Breast epithelium (tissue), 4 donors: ENCODE data around the gene DBI. TPM values are rescaled to one million over a fixed set of nuclear protein-coding genes. Genes with fewer than 3 reads are reported as not detected.

ENCODE experiments used
- DNase-seq, 2 donors: peaks; one replicate each; pipeline ENCODE4 v3.0.0-alpha.2; 2019; ENCODE audit warnings: low spot score in 2 of 2
- H3K27ac ChIP-seq, 2 donors: fragments of 200-600 bp; sonication (generic) in 1 of 2; one replicate each; pipeline ENCODE4 v1.5.1; 2016 to 2019; ENCODE audit warnings: mild to moderate bottlenecking in 1 of 2
- H3K27me3 ChIP-seq, 2 donors: fragments of 200-600 bp; sonication (generic) in 1 of 2; one replicate each; pipeline versions ENCODE4 v1.5.1 to v1.6.0; 2017 to 2019; ENCODE audit warnings: control low read depth in 1 of 2, mild to moderate bottlenecking in 1 of 2
- H3K36me3 ChIP-seq: fragments of 200-600 bp; one replicate; pipeline ENCODE4 v1.5.1; 2019
- H3K4me1 ChIP-seq, 2 donors: fragments of 200-600 bp; sonication (generic); one replicate each; pipeline ENCODE4 v1.5.1; 2016 to 2019; ENCODE audit warnings: control low read depth in 1 of 2
- H3K4me3 ChIP-seq, 3 donors: fragments of 200-600 bp; sonication (generic); 1 replicate in 2 of 3; 2 replicates in 1 of 3; pipeline ENCODE4 v1.5.1; 2016 to 2019; ENCODE audit warnings: mild to moderate bottlenecking in 3 of 3, moderate library complexity in 2 of 3
- H3K9me3 ChIP-seq, 2 donors: fragments of 200-600 bp; sonication (generic) in 1 of 2; one replicate each; pipeline ENCODE4 v1.5.1; 2016 to 2019; ENCODE audit warnings: control low read depth in 1 of 2
- CTCF ChIP-seq, 3 donors: fragments of 450-650 bp; IDR thresholded peaks; one replicate each; pipeline ENCODE4 v1.5.1; 2016 to 2017; ENCODE audit warnings: antibody characterized with exemption in 3 of 3, mild to moderate bottlenecking in 3 of 3, moderate library complexity in 3 of 3
- POLR2A ChIP-seq: fragments of 450-650 bp; IDR thresholded peaks from one replicate; pipeline ENCODE4 v1.6.1; 2016; ENCODE audit warnings: antibody characterized with exemption, mild to moderate bottlenecking, moderate library complexity
- POLR2AphosphoS5 ChIP-seq, 3 donors: sonication (generic); formaldehyde crosslinking; IDR thresholded peaks; one replicate each; pipeline ENCODE4 v1.6.1; 2017; ENCODE audit warnings: antibody characterized with exemption in 3 of 3
- intact Hi-C: fragments of 100-400 bp; cut with DNase I; formaldehyde crosslinking; loops from one replicate; pipeline ENCODE4 v1.15.1; 2023; ENCODE audit warnings: low total_unique reads
- total RNA-seq, 3 donors: library from RNA; depleted of rRNA; stranded (reverse); fragments of >200 nt; gene quantifications; one replicate each; pipeline ENCODE4 v1.1.0, GENCODE V29; 2016

The DBI gene
- total RNA-seq, 3 donors from 2014 or later = 160 to 236 (median 202) TPM

- intact Hi-C loops = no loop called here
- no peak overlapping the region for H3K4me3 ChIP-seq
- TF ChIP-seq POLR2A = no peak
- TF ChIP-seq CTCF (IDR thresholded peaks at IDR 0.05) = no peak
- no peak for TF ChIP-seq POLR2AphosphoS5 (IDR thresholded peaks at IDR 0.05)
- no peak overlapping the region for H3K27ac ChIP-seq
- H3K4me1 ChIP-seq = peaks cover 3 to 22% of the 10 kb centered on the region in 2 donors
- H3K27me3 ChIP-seq = no peaks in the 10 kb centered on the region
- no peaks in the 10 kb centered on the region for H3K36me3 ChIP-seq
- DNase-seq = no peak
- H3K9me3 ChIP-seq = no peaks in the 10 kb centered on the region
These were observed 18.7 kb downstream of the DBI start for GRCh38 chr2:119385466-119385865.

GRCh38 chr2:119387381-119388129, 20.8 kb downstream of the DBI start:
- intact Hi-C loops = loop anchor here (2.0 kb wide), 1 partner anchor 27 kb away; no protein-coding TSS in a partner anchor
- peak; percentile 66 to 86 for DNase-seq
- Histone ChIP-seq H3K27me3 (no peaks in the 10 kb centered on the region), H3K9me3 (no peaks in the 10 kb centered on the region), H3K4me3 (no peak overlapping the region), H3K27ac (peak overlapping the region; percentile 78 to 86), H3K36me3 (no peaks in the 10 kb centered on the region), H3K4me1 (peaks cover 3 to 22% of the 10 kb centered on the region in 2 donors)
- TF ChIP-seq CTCF (IDR thresholded peaks at IDR 0.05) = peak in 1 of 3 donors; percentile 7
- TF ChIP-seq POLR2A = no peak
- peak; percentile 36 to 75 (median 59) for TF ChIP-seq POLR2AphosphoS5 (IDR thresholded peaks at IDR 0.05)

GRCh38 chr2:119389615-119390306, 23.0 kb downstream of the DBI start:
- H3K27me3 ChIP-seq = no peaks in the 10 kb centered on the region
- H3K36me3 ChIP-seq = no peaks in the 10 kb centered on the region
- peak in 1 of 2 donors; percentile 50 for DNase-seq
- H3K27ac ChIP-seq = peak overlapping the region; percentile 50 to 86
- TF ChIP-seq CTCF (IDR thresholded peaks at IDR 0.05) (no peak), POLR2A (no peak), POLR2AphosphoS5 (IDR thresholded peaks at IDR 0.05) (no peak)
- H3K9me3 ChIP-seq = no peaks in the 10 kb centered on the region
- peaks cover 3 to 17% of the 10 kb centered on the region in 2 donors for H3K4me1 ChIP-seq
- intact Hi-C loops = loop anchor here (2.0 kb wide), 1 partner anchor 29 kb away; no protein-coding TSS in a partner anchor
- no peak overlapping the region for H3K4me3 ChIP-seq

GRCh38 chr2:119393971-119394748, 27.4 kb downstream of the DBI start:
- no peaks in the 10 kb centered on the region for H3K36me3 ChIP-seq
- DNase-seq = no peak
- intact Hi-C loops = no loop called here
- H3K27ac ChIP-seq = no peak overlapping the region
- no peak overlapping the region for H3K4me3 ChIP-seq
- H3K27me3 ChIP-seq = no peaks in the 10 kb centered on the region
- H3K4me1 ChIP-seq = peaks cover 3 to 7% of the 10 kb centered on the region in 2 donors
- TF ChIP-seq POLR2A = no peak
- no peak for TF ChIP-seq CTCF (IDR thresholded peaks at IDR 0.05)
- no peak for TF ChIP-seq POLR2AphosphoS5 (IDR thresholded peaks at IDR 0.05)
- no peaks in the 10 kb centered on the region for H3K9me3 ChIP-seq
